H9 (cell line): ENCODE results near the gene ZNF786. TPM values are rescaled to one million over a fixed set of nuclear protein-coding genes. Genes with fewer than 3 reads are reported as not detected.

ENCODE experiments used
- DNase-seq: peaks from one replicate; pipeline ENCODE4 v3.0.0-alpha.2; 2017
- H2AFZ ChIP-seq: one replicate; pipeline ENCODE4 v1.6.1; 2013; ENCODE audit warnings: mild to moderate bottlenecking, low read length, control low read depth, moderate library complexity
- H2AK5ac ChIP-seq: 2 replicates; pipeline ENCODE4 v1.6.1; 2013; ENCODE audit warnings: low read length, control low read depth, mixed read lengths; ENCODE audit not compliant: insufficient read length
- H2BK120ac ChIP-seq: one replicate; pipeline ENCODE4 v1.6.1; 2013; ENCODE audit warnings: low read depth, mild to moderate bottlenecking, low read length, control low read depth, inconsistent platforms; ENCODE audit not compliant: poor library complexity, severe bottlenecking
- H2BK12ac ChIP-seq: 2 replicates; pipeline ENCODE4 v1.6.1; 2013; ENCODE audit warnings: low read length, control low read depth, mixed read lengths, low read depth; ENCODE audit not compliant: insufficient read length
- H2BK15ac ChIP-seq: 2 replicates; pipeline ENCODE4 v1.6.1; 2013; ENCODE audit warnings: low read depth, low read length, control low read depth
- H2BK20ac ChIP-seq: one replicate; pipeline ENCODE4 v1.6.1; 2013; ENCODE audit warnings: low read depth, mild to moderate bottlenecking, low read length, control low read depth, inconsistent platforms; ENCODE audit not compliant: poor library complexity, severe bottlenecking
- H2BK5ac ChIP-seq: 2 replicates; pipeline ENCODE4 v1.6.1; 2013; ENCODE audit warnings: low read length, control low read depth, mixed read lengths; ENCODE audit not compliant: insufficient read length
- H3K14ac ChIP-seq: 2 replicates; pipeline ENCODE4 v1.6.1; 2013; ENCODE audit warnings: low read length, control low read depth; ENCODE audit not compliant: insufficient read depth
- H3K18ac ChIP-seq: 2 replicates; pipeline ENCODE4 v1.6.1; 2013; ENCODE audit warnings: low read depth, mild to moderate bottlenecking, mixed read lengths, low read length, control low read depth; ENCODE audit not compliant: insufficient read length
- H3K23ac ChIP-seq: 2 replicates; pipeline ENCODE4 v1.6.1; 2013; ENCODE audit warnings: low read length, control low read depth, mixed read lengths, low read depth; ENCODE audit not compliant: insufficient read length
- H3K23me2 ChIP-seq: 2 replicates; pipeline ENCODE4 v1.6.1; 2013; ENCODE audit warnings: low read depth, mild to moderate bottlenecking, mixed read lengths, low read length, control low read depth; ENCODE audit not compliant: insufficient read length, poor library complexity, severe bottlenecking
- H3K27ac ChIP-seq: 2 replicates; pipeline ENCODE4 v1.5.1; 2013; ENCODE audit warnings: low read length, control low read depth, mixed read lengths, low read depth; ENCODE audit not compliant: insufficient read length
- H3K27me3 ChIP-seq: 2 replicates; pipeline ENCODE4 v1.6.1; 2013; ENCODE audit warnings: low read length, control low read depth, inconsistent platforms; ENCODE audit not compliant: insufficient read depth
- H3K4ac ChIP-seq: 2 replicates; pipeline ENCODE4 v1.6.1; 2013; ENCODE audit warnings: low read depth, mild to moderate bottlenecking, control low read depth, inconsistent platforms, low read length, moderate library complexity
- H3K4me1 ChIP-seq: 2 replicates; pipeline ENCODE4 v1.6.1; 2013; ENCODE audit warnings: low read length, control low read depth, inconsistent platforms; ENCODE audit not compliant: insufficient read depth
- H3K4me2 ChIP-seq: 2 replicates; pipeline ENCODE4 v1.6.1; 2013; ENCODE audit warnings: low read length, control low read depth, mixed read lengths; ENCODE audit not compliant: insufficient read length, insufficient read depth
- H3K56ac ChIP-seq: 2 replicates; pipeline ENCODE4 v1.6.1; 2013; ENCODE audit warnings: low read depth, mild to moderate bottlenecking, mixed read lengths, low read length, control low read depth; ENCODE audit not compliant: insufficient read length
- H3K79me1 ChIP-seq: 2 replicates; pipeline ENCODE4 v1.6.1; 2013; ENCODE audit warnings: low read depth, mild to moderate bottlenecking, moderate library complexity, low read length, control low read depth, inconsistent platforms; ENCODE audit not compliant: insufficient read depth, poor library complexity, severe bottlenecking
- H3K79me2 ChIP-seq: 2 replicates; pipeline ENCODE4 v1.6.1; 2013; ENCODE audit warnings: low read length, control low read depth, inconsistent platforms; ENCODE audit not compliant: insufficient read depth
- H3K9ac ChIP-seq: 2 replicates; pipeline ENCODE4 v1.6.1; 2013; ENCODE audit warnings: low read length, control low read depth, mixed read lengths; ENCODE audit not compliant: insufficient read length; ENCODE audit errors: extremely low read depth
- H3K9me3 ChIP-seq: one replicate; pipeline ENCODE4 v1.6.1; 2013; ENCODE audit warnings: low read depth, low read length, inconsistent platforms; ENCODE audit not compliant: control insufficient read depth
- H3T11ph ChIP-seq: one replicate; pipeline ENCODE4 v1.6.1; 2013; ENCODE audit warnings: mild to moderate bottlenecking, low read length, control low read depth, inconsistent platforms
- H4K20me1 ChIP-seq: one replicate; pipeline ENCODE4 v1.6.1; 2013; ENCODE audit not compliant: control insufficient read depth, insufficient read length, insufficient read depth
- H4K5ac ChIP-seq: 2 replicates; pipeline ENCODE4 v1.6.1; 2013; ENCODE audit warnings: low read depth, mild to moderate bottlenecking, mixed read lengths, low read length, control low read depth; ENCODE audit not compliant: insufficient read length
- H4K8ac ChIP-seq: replicated peaks from 2 replicates; pipeline ENCODE4 v1.6.1; 2013; ENCODE audit warnings: low read length, control low read depth, mixed read lengths, low read depth; ENCODE audit not compliant: insufficient read length
- H4K91ac ChIP-seq: 2 replicates; pipeline ENCODE4 v1.6.1; 2013; ENCODE audit warnings: low read depth, mild to moderate bottlenecking, moderate library complexity, mixed read lengths, low read length, control low read depth; ENCODE audit not compliant: insufficient read length
- H3K27ac Mint-ChIP-seq, 3 experiments: 2 replicates in 2 of 3; 3 replicates in 1 of 3; pipeline ENCODE4 v1.8.0; 2020 to 2021; ENCODE audit warnings: mixed read lengths in 3 of 3, mild to moderate bottlenecking in 1 of 3, moderate library complexity in 1 of 3
- H3K27me3 Mint-ChIP-seq: 2 replicates; pipeline ENCODE4 v1.8.0; 2021; ENCODE audit warnings: low read depth, mild to moderate bottlenecking, moderate library complexity, mixed read lengths
- H3K36me3 Mint-ChIP-seq, 3 experiments: 2 replicates in 2 of 3; 3 replicates in 1 of 3; pipeline ENCODE4 v1.8.0; 2020 to 2021; ENCODE audit warnings: low read depth in 3 of 3, mixed read lengths in 3 of 3; ENCODE audit not compliant: insufficient read depth in 1 of 3
- H3K4me1 Mint-ChIP-seq, 2 experiments: 2 replicates each; pipeline ENCODE4 v1.8.0; 2020; ENCODE audit warnings: mixed read lengths in 2 of 2
- H3K4me3 Mint-ChIP-seq, 2 experiments: 2 replicates in 1 of 2; 3 replicates in 1 of 2; pipeline ENCODE4 v1.8.0; 2020 to 2021; ENCODE audit warnings: mild to moderate bottlenecking in 2 of 2, mixed read lengths in 2 of 2, moderate library complexity in 1 of 2
- H3K9me3 Mint-ChIP-seq, 2 experiments: 2 replicates in 1 of 2; 3 replicates in 1 of 2; pipeline ENCODE4 v1.8.0; 2020; ENCODE audit warnings: mild to moderate bottlenecking in 2 of 2, mixed read lengths in 2 of 2, moderate library complexity in 1 of 2
- CTCF ChIP-seq: fragments of 200-600 bp; sonication (generic); conservative IDR thresholded peaks from 3 replicates; pipeline ENCODE4 v1.8.0; 2021; ENCODE audit warnings: antibody characterized with exemption, mild to moderate bottlenecking
- WGBS: extraction: QIAGEN DNeasy Blood & Tissue Kit; methylation state at CpG from one replicate; pipeline ENCODE4 v1.1.7; 2013; ENCODE audit warnings: missing lambda C conversion rate, low lambda C conversion rate, mixed read lengths; ENCODE audit not compliant: insufficient read length; ENCODE audit errors: extremely low coverage; 5-methylcytosine and 5-hydroxymethylcytosine counted together
- total RNA-seq: library from RNA; stranded (reverse); gene quantifications from 2 replicates; pipeline ENCODE4 v1.2.1, GENCODE V29; 2021

The ZNF786 gene
- total RNA-seq, 1 experiment from 2014 or later, result 25.1 TPM

- no CpG with 5 or more reads among the region's 31 CpGs for WGBS
- H3K27ac ChIP-seq, result no peak overlapping the region
- no peak overlapping the region for H3K14ac ChIP-seq
- no peak overlapping the region for H2BK20ac ChIP-seq
- H3K27me3 ChIP-seq, result no peaks in the 10 kb centered on the region
- no peak overlapping the region for H4K91ac ChIP-seq
- H3K4me2 ChIP-seq, result no peak overlapping the region
- H2BK12ac ChIP-seq, result no peak overlapping the region
- H2AFZ ChIP-seq, result no peak overlapping the region
- H3K9me3 Mint-ChIP-seq, result no peaks in the 10 kb centered on the region
- H3K27me3 Mint-ChIP-seq, result no peaks in the 10 kb centered on the region
- no peaks in the 10 kb centered on the region for H4K20me1 ChIP-seq
- DNase-seq, result no peak
- no peak for TF ChIP-seq CTCF
- H3K9me3 ChIP-seq, result no peaks in the 10 kb centered on the region
- peaks cover under 1% of the 10 kb centered on the region for H3K23me2 ChIP-seq
- no peak overlapping the region for H3K56ac ChIP-seq
- no peak overlapping the region for H3K9ac ChIP-seq
- no peak overlapping the region for H4K5ac ChIP-seq
- no peak overlapping the region for H3K18ac ChIP-seq
- H2BK15ac ChIP-seq, result no peak overlapping the region
- no peak overlapping the region for H3K23ac ChIP-seq
- H4K8ac ChIP-seq, result no peak overlapping the region
- no peak overlapping the region for H3T11ph ChIP-seq
- peaks cover 2% of the 10 kb centered on the region in 2 experiments; a peak in 1 of 4 replicates for H3K4me1 Mint-ChIP-seq
- H3K36me3 Mint-ChIP-seq, result peaks cover 16 to 59% (median 47%) of the 10 kb centered on the region in 3 experiments
- no peak overlapping the region for H3K4ac ChIP-seq
- H3K4me1 ChIP-seq, result no peaks in the 10 kb centered on the region
- no peak overlapping the region for H3K27ac Mint-ChIP-seq
- H2BK5ac ChIP-seq, result no peak overlapping the region
- no peak overlapping the region for H3K4me3 Mint-ChIP-seq
- H3K79me2 ChIP-seq, result no peaks in the 10 kb centered on the region
- H2AK5ac ChIP-seq, result no peak overlapping the region
- H3K79me1 ChIP-seq, result no peaks in the 10 kb centered on the region
- no peak overlapping the region for H2BK120ac ChIP-seq
Measured at GRCh38 chr7:149070372-149071125, 20.0 kb downstream of the ZNF786 start.
